Inflammatory macrophage (primary cell): ENCODE results near the gene NELFE.
A peak's percentile ranks its signal among the peaks of the same experiment; 100 is the strongest.
"Not testable (repeated sequence)": the region's sequence is repeated elsewhere in the genome, so short reads cannot be mapped to it uniquely, and the experiment has no call there.

Experiments
- DNase-seq, 2 donors: peaks; one replicate each; pipeline ENCODE4 v3.0.0-alpha.2; 2020 to 2022
- total RNA-seq, 18 experiments: gene quantifications; one replicate each; lab custom pipeline; 2026; ENCODE audit warnings: mixed read lengths in 6 of 18, inconsistent platforms in 2 of 18; lab: John Stamatoyannopoulos, UW

Gene NELFE
- 24.7 to 53.5 (median 36.3) reads per million in 18 experiments for total RNA-seq

GRCh38 chr6:31958741-31959739, at the start of gene NELFE, which contains the start of gene SKIC2:
Gene NELFE, minus strand, starts transcription at chr6:31958971. Its CDS starts 525 bp downstream, at chr6:31958446.
Gene SKIC2, plus strand, starts transcription at chr6:31959175. Its CDS starts 18 bp downstream, at chr6:31959193.
- peak; percentile 100 for DNase-seq

DNA sequence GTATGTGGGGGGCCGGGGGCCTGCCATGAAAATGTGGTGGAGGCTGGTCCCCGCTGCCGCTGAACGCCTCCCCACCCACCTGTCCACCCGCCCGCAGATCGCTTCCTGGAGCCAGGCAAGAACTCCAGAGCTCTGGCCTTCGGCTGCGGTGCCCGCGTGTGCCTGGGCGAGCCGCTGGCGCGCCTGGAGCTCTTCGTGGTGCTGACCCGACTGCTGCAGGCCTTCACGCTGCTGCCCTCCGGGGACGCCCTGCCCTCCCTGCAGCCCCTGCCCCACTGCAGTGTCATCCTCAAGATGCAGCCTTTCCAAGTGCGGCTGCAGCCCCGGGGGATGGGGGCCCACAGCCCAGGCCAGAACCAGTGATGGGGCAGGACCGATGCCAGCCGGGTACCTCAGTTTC, 49.3 kb upstream of the NELFE start:
- DNase-seq, result not testable (repeated sequence)

GRCh38 chr6:32007086-32007485, 48.3 kb upstream of the NELFE start:
- not testable (repeated sequence) for DNase-seq

- not testable (repeated sequence) for DNase-seq
These were observed 47.3 kb upstream of the NELFE start for GRCh38 chr6:32005991-32006529.

- DNase-seq, result not testable (repeated sequence)
These were observed 46.7 kb upstream of the NELFE start for GRCh38 chr6:32005538-32005880.

DNA sequence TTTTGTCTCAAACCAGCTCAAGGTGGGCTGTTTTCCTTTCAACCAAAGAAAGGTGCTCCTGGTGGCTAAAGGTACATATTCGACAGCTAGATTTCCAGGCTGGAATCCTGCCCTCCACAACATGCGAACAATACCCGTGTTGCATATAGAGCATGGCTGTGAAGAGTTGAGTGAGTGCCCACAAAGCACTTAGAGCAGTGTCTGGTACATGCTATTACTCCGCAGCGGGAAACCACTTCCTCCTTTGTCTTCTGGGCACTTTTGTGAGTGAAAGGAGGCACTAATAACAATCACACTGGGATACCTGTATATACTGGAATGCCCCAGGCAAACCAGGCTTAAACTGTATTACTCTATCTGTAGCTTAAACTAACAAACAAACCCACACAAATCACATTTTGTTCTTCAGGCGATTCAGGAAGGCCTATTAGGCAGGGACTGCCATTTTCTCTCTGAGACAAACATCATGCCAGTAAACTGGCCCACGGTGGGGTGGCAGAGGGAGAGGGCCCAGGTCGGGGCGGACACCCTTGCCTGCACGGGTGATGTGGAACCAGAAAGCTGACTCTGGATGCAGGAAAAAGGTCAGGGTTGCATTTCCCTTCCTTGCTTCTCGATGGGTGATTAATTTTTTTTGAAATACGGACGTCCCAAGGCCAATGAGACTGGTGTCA, 46.2 kb upstream of the NELFE start:
- DNase-seq, result not testable (repeated sequence)

DNA sequence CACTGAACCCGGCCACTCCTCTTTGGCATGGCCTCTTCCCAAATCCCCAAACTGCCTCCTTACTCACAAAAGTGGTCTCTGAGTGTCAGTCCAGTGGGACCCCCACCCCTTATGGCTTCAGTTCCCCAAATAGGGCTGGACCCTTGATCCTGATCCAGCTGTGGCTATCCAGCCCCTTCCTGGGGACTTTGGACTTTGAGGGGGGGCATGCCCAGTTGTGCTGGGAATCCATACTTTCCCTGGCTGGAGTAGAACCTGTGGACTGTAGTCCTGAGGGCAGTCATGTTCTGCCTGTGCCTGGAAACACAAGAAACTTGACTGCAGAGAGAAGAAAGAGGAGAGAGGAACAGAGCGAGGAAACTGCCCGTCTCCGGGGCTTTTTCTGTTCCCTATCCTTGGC, 45.6 kb upstream of the NELFE start:
- not testable (repeated sequence) for DNase-seq

GRCh38 chr6:32003301-32003700, 44.5 kb upstream of the NELFE start:
- DNase-seq, result not testable (repeated sequence)

DNA sequence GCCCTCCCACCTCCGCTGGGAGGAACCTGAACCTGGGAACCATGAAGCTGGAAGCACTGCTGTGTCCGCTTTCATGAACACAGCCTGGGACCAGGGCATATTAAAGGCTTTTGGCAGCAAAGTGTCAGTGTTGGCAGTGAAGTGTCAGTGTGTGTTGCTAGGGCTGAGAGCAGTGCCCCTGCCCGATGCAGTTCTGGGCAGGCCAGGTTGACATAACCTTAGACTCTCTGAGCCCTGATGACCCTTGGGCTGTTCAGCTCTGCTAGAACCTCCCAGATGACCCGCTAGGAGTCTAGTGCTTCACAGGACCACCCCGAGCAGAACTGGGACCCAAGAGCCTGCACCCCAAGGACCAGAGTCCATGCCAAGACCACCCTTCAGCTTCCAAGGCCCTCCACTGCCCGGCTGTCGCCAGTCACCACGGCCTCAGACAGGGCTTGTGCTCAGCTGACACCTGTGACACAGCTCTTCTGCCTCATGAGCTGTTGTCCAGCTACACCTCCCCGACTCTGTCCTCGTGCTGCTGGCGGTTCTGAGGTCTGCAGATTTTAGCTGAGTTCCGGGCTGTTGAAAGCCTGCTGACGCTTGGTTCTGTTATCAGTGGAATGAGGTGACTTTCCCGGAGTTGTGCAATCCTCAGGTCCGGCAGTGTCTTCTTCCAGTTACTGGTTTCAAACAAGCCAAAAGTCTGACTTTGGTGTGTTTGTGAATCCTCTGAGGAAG, 43.9 kb upstream of the NELFE start:
- not testable (repeated sequence) for DNase-seq

- DNase-seq, result not testable (repeated sequence)
These were observed 37.6 kb upstream of the NELFE start for GRCh38 chr6:31996385-31996784.

- not testable (repeated sequence) for DNase-seq
These were observed 35.6 kb upstream of the NELFE start for GRCh38 chr6:31994421-31994820.

- DNase-seq, result not testable (repeated sequence)
These were observed 30.6 kb upstream of the NELFE start for GRCh38 chr6:31989363-31989762.

DNA sequence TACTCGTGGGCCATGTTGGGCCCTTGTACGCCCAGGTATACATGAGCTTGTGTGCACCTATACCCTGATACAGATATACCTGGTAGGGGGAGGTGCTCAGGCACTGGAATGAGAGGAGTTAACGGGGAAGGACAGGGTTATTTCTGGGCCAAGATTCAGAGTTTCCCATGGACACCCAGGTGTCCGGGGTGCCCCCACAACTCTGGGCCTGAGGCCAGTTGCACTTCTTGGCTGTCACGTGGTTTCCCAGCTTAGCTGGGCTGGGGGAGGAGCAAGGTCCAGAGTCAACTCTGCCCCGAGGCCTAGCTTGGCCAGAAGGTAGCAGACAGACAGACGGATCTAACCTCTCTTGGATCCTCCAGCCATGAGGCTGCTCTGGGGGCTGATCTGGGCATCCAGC, 23.0 kb upstream of the NELFE start, which contains the start of gene C4A:
Gene C4A, plus strand, starts transcription at position 314 of the 400 bp plus-strand sequence. Its CDS starts 51 bp downstream, at position 365.
- DNase-seq, result not testable (repeated sequence)

- DNase-seq, result not testable (repeated sequence)
These were observed 22.2 kb upstream of the NELFE start for GRCh38 chr6:31980998-31981397.

- not testable (repeated sequence) for DNase-seq
These were observed 21.6 kb upstream of the NELFE start for GRCh38 chr6:31980195-31980876.

DNA sequence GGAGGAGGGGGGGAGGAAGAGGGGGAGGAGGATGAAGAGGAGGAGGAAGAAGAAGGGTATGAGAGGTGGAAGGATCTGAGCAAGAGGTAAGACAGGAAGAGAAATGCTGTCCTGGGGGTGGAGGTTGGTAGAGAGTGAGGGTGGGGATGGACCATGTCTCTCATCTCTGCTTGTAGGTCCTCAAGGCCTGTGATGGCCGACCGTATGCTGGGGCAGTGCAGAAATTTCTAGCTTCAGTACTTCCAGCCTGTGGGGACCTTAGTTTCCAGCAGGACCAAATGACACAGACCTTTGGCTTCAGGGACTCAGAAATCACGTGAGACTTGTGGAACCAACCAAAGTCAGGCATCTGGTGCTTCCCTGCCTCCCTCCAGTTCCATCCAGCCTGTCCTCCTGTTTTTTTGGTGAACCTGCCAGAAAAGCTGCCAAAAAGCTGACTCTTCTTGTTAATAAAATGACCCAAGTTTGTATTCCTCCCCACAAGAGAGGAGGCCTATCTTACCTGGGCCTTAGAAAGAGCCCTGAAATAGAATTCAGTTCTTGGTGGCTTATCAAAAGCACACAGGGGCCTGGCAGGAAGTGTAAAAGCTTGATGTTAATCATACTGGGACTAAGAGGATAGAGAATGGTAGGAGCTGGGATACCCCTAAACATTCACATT, 20.6 kb upstream of the NELFE start:
- DNase-seq, result no peak

DNA sequence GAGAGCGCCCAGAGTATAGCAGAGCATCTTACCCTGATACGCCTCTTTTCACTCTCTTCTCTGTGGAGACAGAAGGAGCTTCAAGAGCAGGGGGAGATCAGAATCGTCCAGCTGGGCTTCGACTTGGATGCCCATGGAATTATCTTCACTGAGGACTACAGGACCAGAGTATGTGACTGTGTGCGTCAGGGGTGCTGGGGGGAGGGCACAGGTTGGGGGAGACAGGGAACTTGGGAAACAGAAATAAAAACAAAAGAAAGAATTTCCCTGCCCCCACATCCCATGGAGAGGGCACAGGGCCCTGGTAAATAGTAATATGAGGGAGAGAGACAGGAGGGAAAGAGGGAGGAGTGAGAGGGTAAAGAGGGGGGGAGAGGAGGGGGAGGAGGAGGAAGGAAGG, 20.1 kb upstream of the NELFE start:
- no peak for DNase-seq

- no peak for DNase-seq
These were observed 19.2 kb upstream of the NELFE start for GRCh38 chr6:31977816-31978431.

- not testable (repeated sequence) for DNase-seq
These were observed 17.3 kb upstream of the NELFE start for GRCh38 chr6:31976065-31976464.

DNA sequence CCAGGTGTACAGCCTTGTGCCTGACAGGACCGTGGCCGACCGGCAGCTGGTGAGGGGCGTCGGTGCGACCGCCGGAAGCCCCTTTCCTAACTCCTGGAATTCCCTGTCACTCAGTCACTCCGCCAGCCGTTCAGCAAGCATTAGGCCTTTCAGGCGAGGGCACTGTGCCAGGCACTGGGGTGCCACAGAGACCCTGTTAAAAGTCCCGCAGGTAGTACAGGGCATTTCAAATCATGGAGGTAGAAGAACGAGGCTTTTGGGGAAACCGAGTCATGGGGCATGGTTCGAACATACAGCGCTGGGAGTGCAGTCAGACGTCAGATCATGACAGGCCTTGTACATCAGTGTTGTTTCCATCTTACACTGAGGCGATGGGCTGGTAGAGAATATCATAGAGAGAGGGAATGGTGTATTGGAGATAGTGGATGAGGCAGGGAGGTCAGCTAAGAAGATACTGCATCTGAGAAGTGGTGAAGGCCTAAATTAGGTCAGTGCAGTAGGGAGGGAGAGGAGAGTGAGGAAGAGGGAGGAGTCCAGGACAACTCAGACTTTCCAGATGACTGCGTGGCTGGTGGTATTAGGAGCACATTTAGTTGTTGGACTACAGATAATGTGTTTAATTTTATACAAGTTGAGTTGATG, 14.1 kb upstream of the NELFE start:
- DNase-seq, result no peak
